HCT116 (cell line): ENCODE results near the gene TMF1. TPM values are rescaled to one million over a fixed set of nuclear protein-coding genes. Genes with fewer than 3 reads are reported as not detected.

ENCODE experiments used
- ATAC-seq: fragments of 200-7000 bp; cut with Tn5 transposase; 2 replicates; pipeline ENCODE4 v1.9.1; 2020; ENCODE audit warnings: mild to moderate bottlenecking, moderate library complexity
- BruUV-seq: library from RNA; stranded (reverse); fragments of 400-500 nt; replicated peaks from 2 replicates; lab custom pipeline; 2021; lab: Mats Ljungman, UMichigan
- CTCF ChIA-PET: fragments of 300-600 bp; sonication (Branson Sonifier 250); formaldehyde crosslinking; loops from one replicate; lab custom pipeline; 2021; ENCODE audit warnings: antibody characterized with exemption; lab: Charles Lee
- POLR2A ChIA-PET: fragments of 300-600, 350-600 bp; sonication (Branson Sonifier 250); formaldehyde crosslinking; loops from one replicate; lab custom pipeline; 2021; ENCODE audit warnings: antibody characterized with exemption; lab: Charles Lee
- RAD21 ChIA-PET, 2 experiments: fragments of 300-600 bp; sonication (Branson Sonifier 250); formaldehyde crosslinking; loops; one replicate each; lab custom pipeline; 2023; ENCODE audit warnings: low total read pairs in 2 of 2; ENCODE audit not compliant: uncharacterized antibody in 2 of 2, unreplicated experiment in 2 of 2, low non-redundant PET in 1 of 2; lab: Charles Lee
- DNase-seq: peaks from one replicate; pipeline ENCODE4 v3.0.0-alpha.2; 2010; ENCODE audit warnings: low read depth, low spot score
- H2AFZ ChIP-seq: fragments of 200-600 bp; shearing (Covaris generic), sonication (generic); 2 replicates; pipeline ENCODE4 v1.6.1; 2017; ENCODE audit warnings: low read depth, mixed run types, mixed read lengths, antibody characterized with exemption, low read length; ENCODE audit not compliant: poor library complexity, severe bottlenecking
- H3K27ac ChIP-seq: 2 replicates; pipeline ENCODE4 v1.5.1; 2012; ENCODE audit warnings: low read depth, low read length
- H3K27me3 ChIP-seq: fragments of 200-600 bp; sonication (generic); 2 replicates; pipeline ENCODE4 v1.6.1; 2016; ENCODE audit warnings: mixed run types, low read length, mixed read lengths; ENCODE audit not compliant: insufficient read depth
- H3K36me3 ChIP-seq, 2 experiments: fragments of 200-500 bp in 1 of 2; fragments of 200-600 bp in 1 of 2; sonication (Bioruptor generic) in 1 of 2; sonication (generic) in 1 of 2; 2 replicates each; pipeline versions ENCODE4 v1.5.1 to v1.6.1; 2014 to 2016; ENCODE audit warnings: low read length in 2 of 2, inconsistent platforms in 1 of 2, mixed read lengths in 1 of 2, mixed run types in 1 of 2; ENCODE audit not compliant: insufficient read depth in 2 of 2, control insufficient read depth in 1 of 2
- H3K4me1 ChIP-seq, 2 experiments: fragments of 200-600 bp in 1 of 2; sonication (generic) in 1 of 2; 2 replicates each; pipeline versions ENCODE4 v1.5.1 to v1.6.1; 2012 to 2017; ENCODE audit warnings: low read length in 2 of 2, inconsistent platforms in 1 of 2, mild to moderate bottlenecking in 1 of 2, mixed read lengths in 1 of 2, mixed run types in 1 of 2, moderate library complexity in 1 of 2; ENCODE audit not compliant: insufficient read depth in 2 of 2, control insufficient read depth in 1 of 2
- H3K4me2 ChIP-seq: fragments of 200-600 bp; sonication (generic); 2 replicates; pipeline ENCODE4 v1.6.1; 2017; ENCODE audit warnings: mixed run types, low read length, mixed read lengths
- H3K4me3 ChIP-seq, 2 experiments: fragments of 200-600 bp in 1 of 2; sonication (generic) in 1 of 2; replicated peaks in 1 of 2; 2 replicates each; pipeline ENCODE4 v1.5.1; 2011 to 2016; ENCODE audit warnings: low read length in 2 of 2, control low read depth in 1 of 2, low read depth in 1 of 2, mild to moderate bottlenecking in 1 of 2, mixed read lengths in 1 of 2, mixed run types in 1 of 2
- H3K79me2 ChIP-seq: fragments of 200-600 bp; sonication (generic); 2 replicates; pipeline ENCODE4 v1.6.1; 2017; ENCODE audit warnings: mild to moderate bottlenecking, mixed run types, low read length, moderate library complexity, mixed read lengths; ENCODE audit not compliant: insufficient read depth
- H3K9ac ChIP-seq: fragments of 200-600 bp; sonication (generic); 2 replicates; pipeline ENCODE4 v1.6.1; 2016; ENCODE audit warnings: low read length, mixed read lengths
- H3K9me2 ChIP-seq: fragments of 200-600 bp; sonication (generic), shearing (Covaris generic); 2 replicates; pipeline ENCODE4 v1.6.1; 2017; ENCODE audit warnings: mixed run types, mild to moderate bottlenecking, moderate library complexity; ENCODE audit not compliant: insufficient read depth
- H3K9me3 ChIP-seq, 2 experiments: fragments of 200-500 bp in 1 of 2; fragments of 200-600 bp in 1 of 2; sonication (Bioruptor generic) in 1 of 2; sonication (generic) in 1 of 2; 2 replicates each; pipeline ENCODE4 v1.6.1; 2014 to 2017; ENCODE audit warnings: low read length in 2 of 2, mixed read lengths in 2 of 2, inconsistent platforms in 1 of 2, low read depth in 1 of 2, mild to moderate bottlenecking in 1 of 2, mixed run types in 1 of 2, moderate library complexity in 1 of 2; ENCODE audit not compliant: control insufficient read depth in 1 of 2, insufficient read depth in 1 of 2
- H4K20me1 ChIP-seq: fragments of 200-600 bp; sonication (generic), shearing (Covaris generic); 2 replicates; pipeline ENCODE4 v1.6.1; 2017; ENCODE audit warnings: mixed run types, mild to moderate bottlenecking, moderate library complexity; ENCODE audit not compliant: insufficient read depth
- ATF3 ChIP-seq: IDR thresholded peaks from 2 replicates; pipeline ENCODE4 v1.6.1; 2012
- CBX3 ChIP-seq: IDR thresholded peaks from 2 replicates; pipeline ENCODE4 v1.6.1; 2012; ENCODE audit warnings: low read depth
- CEBPB ChIP-seq: IDR thresholded peaks from 2 replicates; pipeline ENCODE4 v1.6.1; 2012; ENCODE audit warnings: low read depth
- EGR1 ChIP-seq: IDR thresholded peaks from 2 replicates; pipeline ENCODE4 v1.6.1; 2012; ENCODE audit warnings: low read depth
- EZH2 ChIP-seq: fragments of 200-600 bp; sonication (generic); IDR thresholded peaks from 2 replicates; pipeline ENCODE4 v1.6.1; 2017; ENCODE audit warnings: antibody characterized with exemption, mixed run types
- EZH2phosphoT487 ChIP-seq: fragments of 200-600 bp; IDR thresholded peaks from 2 replicates; pipeline ENCODE4 v1.6.1; 2018; ENCODE audit warnings: antibody characterized with exemption, borderline replicate concordance
- FOSL1 ChIP-seq: IDR thresholded peaks from 2 replicates; pipeline ENCODE4 v1.6.1; 2012; ENCODE audit warnings: low read depth
- JUND ChIP-seq: IDR thresholded peaks from 2 replicates; pipeline ENCODE4 v1.6.1; 2012
- POLR2A ChIP-seq: IDR thresholded peaks from 2 replicates; pipeline ENCODE4 v1.7.0; 2011; ENCODE audit warnings: borderline replicate concordance; ENCODE audit not compliant: insufficient read depth, insufficient read length; ENCODE audit errors: extremely low read depth
- RAD21 ChIP-seq: IDR thresholded peaks from 2 replicates; pipeline ENCODE4 v1.6.1; 2012; ENCODE audit warnings: low read depth, mild to moderate bottlenecking
- SRF ChIP-seq: IDR thresholded peaks from 2 replicates; pipeline ENCODE4 v1.6.1; 2012; ENCODE audit warnings: low read depth
- ZBTB33 ChIP-seq: IDR thresholded peaks from 2 replicates; pipeline ENCODE4 v1.6.1; 2011; ENCODE audit warnings: mild to moderate bottlenecking, low read length, moderate library complexity; ENCODE audit not compliant: insufficient replicate concordance; ENCODE audit errors: extremely low read depth
- intact Hi-C: fragments of 100-400 bp; cut with micrococcal nuclease; formaldehyde crosslinking; loops from 2 replicates; pipeline ENCODE4 v1.10.0; 2022
- total RNA-seq: library from RNA; stranded (reverse); gene quantifications from one replicate; pipeline ENCODE4 v1.2.1, GENCODE V29; 2021; ENCODE audit not compliant: unreplicated experiment

The TMF1 gene
- total RNA-seq, 1 experiment from 2014 or later, result 27.3 TPM

GRCh38 chr3:69048990-69049389 lies 3.1 kb downstream of the TMF1 start:
- H3K9me2 ChIP-seq, result no peaks in the 10 kb centered on the region

More at GRCh38 chr3:69048990-69049389, 3.1 kb downstream of the TMF1 start:
- ChIA-PET RAD21 (no interaction called here), CTCF (no interaction called here), POLR2A (no interaction called here)
- peaks cover 16 to 24% of the 10 kb centered on the region in 2 experiments; a peak in 3 of 4 replicates for H3K36me3 ChIP-seq
- H3K4me1 ChIP-seq, result peaks cover 10 to 14% of the 10 kb centered on the region in 2 experiments
- no peak overlapping the region for H3K4me3 ChIP-seq
- TF ChIP-seq EGR1, result no peak
- no peak for TF ChIP-seq ZBTB33
- TF ChIP-seq CBX3, result no peak
- TF ChIP-seq SRF, result no peak
- TF ChIP-seq POLR2A, result no peak
- TF ChIP-seq EZH2phosphoT487, result no peak
- TF ChIP-seq RAD21, result no peak
- no peak for TF ChIP-seq JUND
- no peak for TF ChIP-seq ATF3
- no peak for TF ChIP-seq FOSL1
- TF ChIP-seq EZH2, result no peak
- no peak for TF ChIP-seq CEBPB
- no peak overlapping the region for H3K4me2 ChIP-seq
- DNase-seq (no peak), ATAC-seq (no peak)
- no peak overlapping the region for H3K9ac ChIP-seq
- intact Hi-C loops, result no loop called here
- H3K9me3 ChIP-seq, result no peaks in the 10 kb centered on the region
- no peak overlapping the region for H2AFZ ChIP-seq
- no peak overlapping the region for H3K27ac ChIP-seq
- H4K20me1 ChIP-seq, result no peaks in the 10 kb centered on the region
- H3K79me2 ChIP-seq, result peaks cover 50% of the 10 kb centered on the region
- H3K27me3 ChIP-seq, result no peaks in the 10 kb centered on the region
- no TSS peak for BruUV-seq
